Measurements from ENCODE around the gene HYDIN.

Gene HYDIN

DNA sequence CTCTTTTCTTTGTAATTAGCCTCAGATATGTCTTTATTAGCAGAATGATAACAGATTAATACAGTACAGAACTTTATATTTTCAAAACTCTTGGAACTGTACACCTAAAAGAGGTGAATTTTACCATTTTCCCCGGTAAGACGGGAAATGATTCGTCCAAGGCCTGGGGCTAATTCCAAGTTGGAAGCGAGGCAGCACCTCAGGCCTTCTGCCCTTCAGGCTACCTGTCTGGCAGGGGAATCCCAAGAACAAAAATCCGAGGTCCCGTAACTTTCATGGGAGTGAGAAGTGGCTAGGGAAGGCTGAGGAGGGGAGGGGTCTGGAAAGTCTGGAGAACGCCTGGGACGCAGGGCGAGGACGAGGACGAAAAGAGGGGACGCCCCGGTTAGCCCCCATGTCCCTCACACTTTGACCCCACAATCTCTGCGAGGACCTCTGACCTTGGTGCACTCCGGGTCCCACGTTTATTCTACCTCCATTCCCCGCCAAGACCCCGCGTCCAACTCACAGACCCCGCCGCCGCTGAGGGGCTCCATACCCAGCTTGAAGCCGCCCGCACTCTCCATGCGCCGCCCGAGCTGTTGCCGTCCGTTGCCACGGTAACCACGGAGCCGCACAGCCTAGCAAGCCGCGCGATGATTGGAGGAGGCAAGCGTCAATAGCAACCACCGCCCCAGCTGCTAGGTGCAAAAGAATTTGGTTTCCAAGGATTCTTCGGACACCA is at the start of gene HYDIN:
TSS of gene HYDIN (minus strand) at position 601 of the 724 bp plus-strand sequence. CDS start 43,827 bp downstream, outside the sequence.
- DNase-seq, result peak; percentile 36 to 47

DNA sequence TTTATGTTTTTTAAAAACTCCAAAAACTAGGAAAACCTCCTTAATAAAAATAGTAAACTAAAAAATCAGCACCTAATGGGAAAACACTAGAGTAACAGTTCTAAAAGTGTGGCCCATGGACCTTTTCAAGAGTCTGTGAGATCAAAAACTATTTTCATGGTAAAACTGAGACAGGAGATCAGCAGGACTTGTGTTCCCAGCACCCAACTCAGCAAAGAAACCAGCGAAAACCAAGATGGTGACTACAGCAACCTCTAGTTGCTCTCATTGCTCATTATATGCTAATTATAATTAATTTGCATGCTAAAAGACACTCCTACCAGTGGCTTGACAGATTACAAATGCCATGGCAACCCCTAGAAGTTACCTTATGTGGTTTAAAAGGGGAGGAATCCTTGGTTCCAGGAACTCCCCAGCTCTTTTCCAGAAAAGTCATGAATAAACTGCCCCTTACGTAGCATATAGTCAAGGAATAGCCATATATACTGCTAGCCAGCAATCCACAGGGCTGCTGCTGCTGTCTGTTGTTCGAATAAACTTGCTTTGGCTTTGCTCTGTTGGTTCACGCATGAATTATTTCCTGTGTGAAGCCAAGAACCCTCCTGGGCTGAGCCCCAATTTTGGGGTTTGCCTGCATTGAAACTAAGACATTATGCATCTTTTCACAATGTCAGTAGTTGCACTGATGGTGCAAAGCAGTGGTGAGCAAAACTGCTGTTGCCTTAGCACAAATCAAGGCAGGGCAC is 46.2 kb upstream of the HYDIN start:
- DNase-seq, result no peak

DNA sequence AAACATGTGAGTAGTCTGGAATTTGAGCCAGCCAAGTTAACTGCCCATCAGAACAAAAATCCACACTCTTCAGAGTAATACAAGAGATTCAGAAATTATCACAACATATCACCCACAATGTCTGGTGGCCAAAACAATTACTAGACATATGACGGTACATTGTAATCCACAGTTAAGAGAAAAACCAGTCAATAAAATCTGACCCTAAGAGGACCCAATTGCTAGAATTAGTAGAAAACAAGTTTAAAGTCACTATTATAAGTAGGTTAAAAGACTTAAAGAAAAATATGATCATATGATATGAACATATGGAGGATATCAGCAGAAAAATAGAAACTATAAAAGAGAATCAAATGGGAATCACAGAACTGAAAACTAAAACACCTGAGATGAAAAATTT is 42.9 kb upstream of the HYDIN start:
- DNase-seq, result no peak

DNA sequence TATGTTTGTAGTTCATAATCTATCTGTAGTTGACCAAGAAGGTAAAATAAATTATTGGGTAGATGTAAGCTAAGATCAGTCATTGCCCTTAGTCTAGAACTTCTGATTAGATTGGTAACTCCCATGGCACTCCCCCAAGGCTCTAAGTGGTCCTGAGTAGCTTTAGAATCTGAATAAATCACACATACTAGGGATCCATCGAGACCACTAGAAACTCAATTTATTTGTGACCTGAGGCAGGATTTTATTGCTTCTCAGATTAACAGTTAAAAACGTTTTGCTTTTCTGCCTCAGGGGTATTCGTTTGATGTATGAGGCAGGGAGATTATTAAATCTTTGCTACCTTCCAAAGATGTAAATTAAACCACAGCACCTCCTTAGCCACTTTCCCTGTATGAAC is 33.8 kb upstream of the HYDIN start:
- DNase-seq, result no peak

DNA sequence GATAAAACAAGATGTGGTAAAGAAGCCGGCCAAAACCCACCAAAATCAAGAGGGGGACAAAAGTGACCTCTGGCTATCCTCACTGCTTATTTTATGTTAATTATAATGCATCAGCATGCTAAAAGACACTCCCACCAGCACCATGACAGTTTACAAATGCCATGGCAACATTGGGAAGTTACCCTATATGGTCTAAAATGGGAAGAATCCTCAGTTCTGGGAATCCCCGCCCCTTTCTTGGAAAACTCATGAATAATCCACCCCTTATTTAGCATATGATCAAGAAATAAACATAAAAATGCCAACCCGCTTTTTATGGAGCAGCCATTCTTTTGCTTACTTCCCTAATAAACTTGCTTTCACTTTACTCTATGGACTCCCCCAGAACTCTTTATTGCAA is 33.1 kb upstream of the HYDIN start:
- DNase-seq, result no peak

DNA sequence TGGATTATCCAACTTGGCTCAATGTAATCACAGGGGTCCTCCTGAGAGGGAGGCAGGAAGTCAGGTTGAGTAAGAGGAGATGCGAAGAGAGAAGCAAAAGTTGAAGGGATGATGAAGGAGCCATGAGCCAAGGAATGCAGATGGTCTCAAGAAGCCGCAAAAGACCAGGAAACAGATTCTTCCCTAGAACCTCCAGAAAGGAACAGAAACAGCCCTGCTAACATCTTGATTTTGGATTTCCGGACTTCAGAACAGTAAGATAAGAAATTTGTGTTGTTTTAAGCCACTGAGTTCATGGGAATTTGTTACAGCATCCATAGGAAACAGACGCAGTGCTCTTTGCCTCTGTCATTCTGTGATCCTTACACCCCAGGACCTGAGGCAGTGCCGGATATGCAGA is 31.9 kb upstream of the HYDIN start:
- DNase-seq, result no peak

DNA sequence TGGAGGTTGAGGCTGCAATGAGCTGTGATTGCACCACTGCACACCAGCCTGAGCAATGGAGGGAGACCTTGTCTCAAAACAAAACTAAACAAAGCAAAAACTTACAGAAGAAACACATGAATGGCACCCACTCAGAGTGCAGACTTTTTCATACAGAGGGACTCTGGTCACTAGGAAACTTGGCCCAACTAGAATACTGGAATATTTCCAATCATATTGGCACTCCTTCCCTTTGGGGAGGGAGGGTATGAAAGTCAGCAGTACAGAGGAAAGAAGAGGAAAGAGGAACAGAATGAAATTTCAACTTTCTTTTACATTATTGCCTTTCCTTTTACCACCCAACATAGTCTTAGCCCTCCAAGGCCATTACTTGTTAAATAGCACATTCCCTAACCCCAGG is 30.5 kb upstream of the HYDIN start:
- no peak for DNase-seq

DNA sequence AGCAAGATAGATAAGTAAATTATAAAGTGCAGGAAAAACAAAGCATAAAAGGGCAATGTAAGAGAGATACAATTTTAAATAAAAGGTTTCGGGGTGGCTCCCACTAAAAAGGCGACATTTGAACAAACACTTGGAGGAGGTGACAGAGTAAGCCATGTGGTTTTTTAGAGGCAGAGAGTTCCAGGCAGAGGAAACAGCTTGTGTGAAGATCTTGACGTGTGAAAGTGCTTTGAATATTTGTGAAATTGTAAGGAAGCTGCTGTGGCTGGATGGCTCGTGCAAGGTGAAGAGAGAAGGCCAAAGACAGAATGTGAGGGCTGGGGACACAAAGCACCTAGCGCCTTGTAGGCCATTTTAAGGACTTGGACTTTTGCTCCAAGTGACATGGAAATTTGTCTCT is 28.6 kb upstream of the HYDIN start:
- no peak for DNase-seq

DNA sequence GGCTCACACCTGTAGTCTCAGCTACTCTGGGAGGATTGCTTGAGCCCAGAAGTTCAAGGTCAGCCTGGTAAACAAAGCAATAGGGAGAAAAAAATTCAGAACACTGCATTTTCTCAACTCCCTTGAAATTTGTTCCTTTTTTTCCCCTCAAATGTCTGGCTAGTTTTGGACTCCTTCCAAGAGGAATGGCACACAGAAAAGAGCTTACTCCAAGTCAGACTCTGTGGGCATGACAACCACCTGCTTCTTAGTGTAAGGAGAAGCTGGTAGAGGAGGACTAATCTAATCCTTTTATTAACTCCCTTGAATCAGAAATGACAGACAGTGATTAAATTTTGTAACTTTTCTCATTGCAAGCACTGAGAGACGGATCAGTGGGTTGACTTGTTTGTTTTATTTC is 27.9 kb upstream of the HYDIN start:
- no peak for DNase-seq

DNA sequence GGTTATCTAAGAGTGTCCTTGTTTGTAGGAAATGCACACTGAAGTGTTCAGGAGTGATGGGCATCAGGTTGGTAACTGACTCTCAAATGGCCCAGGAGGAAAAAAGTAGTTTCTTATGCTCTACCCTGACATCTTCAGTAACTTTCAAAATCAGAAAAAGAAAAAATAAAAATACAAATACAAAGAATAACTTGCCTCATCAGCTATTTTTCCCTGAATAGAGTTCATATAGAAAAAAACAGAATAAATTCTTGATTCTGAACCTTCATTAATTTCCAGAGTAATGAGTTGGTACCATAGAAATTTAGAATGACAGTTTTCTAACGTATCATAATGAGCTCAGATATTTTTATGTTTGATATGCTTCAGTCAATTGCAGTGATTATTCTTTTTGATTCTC is 27.2 kb upstream of the HYDIN start:
- no peak for DNase-seq

DNA sequence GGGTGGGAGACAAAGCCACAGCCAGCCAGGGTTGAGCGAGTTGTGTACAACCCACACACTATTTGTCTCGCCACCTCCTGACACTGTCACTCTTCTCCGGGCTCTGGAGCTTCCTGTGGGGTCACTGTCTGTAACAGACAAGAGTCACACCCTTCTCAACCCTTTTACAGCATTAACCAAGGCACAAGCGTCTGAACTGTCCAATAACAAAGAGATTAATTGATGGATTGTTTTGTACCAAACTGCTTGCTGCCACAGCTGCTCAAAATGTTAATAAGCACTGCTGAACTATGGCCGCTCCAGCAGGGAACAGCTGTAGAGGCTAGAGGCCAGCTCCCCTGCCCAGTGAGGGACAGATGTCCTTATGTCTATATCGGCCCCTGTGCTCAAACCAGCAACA is 25.2 kb upstream of the HYDIN start:
- no peak for DNase-seq

DNA sequence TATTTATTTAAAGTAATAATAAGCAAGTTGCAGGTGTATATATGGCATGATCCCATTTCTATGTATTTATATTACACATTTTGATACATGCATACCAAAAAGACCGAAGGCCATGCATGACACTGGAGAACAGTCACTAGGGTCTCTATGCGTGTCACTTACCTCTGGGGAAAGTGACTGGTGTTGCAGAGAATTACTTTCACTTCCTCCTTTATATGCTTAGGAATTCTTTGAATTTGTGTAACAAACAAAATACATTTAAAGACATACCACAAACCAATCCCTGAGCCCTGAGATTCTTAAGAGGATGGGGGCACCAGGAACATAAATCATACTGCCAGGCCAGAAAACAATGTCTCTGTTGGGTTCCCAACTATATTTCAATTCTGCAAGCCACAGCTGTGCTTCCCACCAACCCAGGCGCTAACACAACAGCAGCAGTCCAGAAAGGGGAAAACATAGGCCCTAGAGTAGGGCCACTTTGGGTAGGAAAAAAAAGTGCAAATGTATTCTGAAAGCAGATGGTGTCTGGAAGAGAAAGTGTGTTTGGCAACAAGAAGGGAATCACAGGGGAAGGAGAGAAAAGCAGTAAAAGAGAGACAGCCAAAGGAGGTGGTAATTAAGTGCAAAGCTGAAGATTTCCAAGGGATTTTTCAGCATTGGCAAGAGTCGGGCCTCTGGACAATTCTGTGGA is 24.5 kb upstream of the HYDIN start:
- no peak for DNase-seq

DNA sequence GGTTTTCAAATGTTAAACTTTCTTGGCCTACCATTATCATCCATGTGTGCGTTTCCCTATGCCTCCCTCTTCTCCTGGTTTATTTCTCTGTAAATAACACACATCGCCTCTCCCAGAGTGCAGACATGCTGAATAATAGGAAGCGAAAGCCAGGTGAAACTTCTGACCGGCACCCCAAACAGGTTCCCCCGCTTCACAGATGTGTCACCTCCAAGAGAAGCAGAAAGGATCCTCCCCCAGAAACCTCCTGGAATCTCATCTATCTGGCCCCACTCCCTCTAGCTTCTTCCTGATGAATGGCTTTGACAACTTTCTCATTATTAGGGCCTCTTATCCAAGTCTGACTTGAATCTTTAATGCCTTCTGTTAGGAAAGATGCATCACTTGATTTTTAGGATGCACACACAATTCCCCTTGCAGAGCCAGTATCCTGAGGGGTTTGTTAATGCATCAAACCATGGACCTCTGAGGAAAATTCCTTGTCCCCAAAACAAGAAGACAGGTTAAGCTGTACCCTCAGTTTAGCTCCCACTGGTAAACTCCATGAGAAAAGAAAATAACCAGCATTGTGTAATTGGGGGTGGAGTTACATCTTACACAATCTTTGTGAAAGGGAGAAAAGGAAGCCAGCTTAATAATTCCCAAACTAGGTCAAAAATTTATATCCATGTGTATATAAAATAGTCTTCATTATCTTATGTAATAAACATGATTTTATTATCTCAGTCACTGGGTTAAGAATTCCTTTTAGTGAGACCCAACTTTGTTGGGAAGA is 20.1 kb upstream of the HYDIN start:
- DNase-seq, result no peak

DNA sequence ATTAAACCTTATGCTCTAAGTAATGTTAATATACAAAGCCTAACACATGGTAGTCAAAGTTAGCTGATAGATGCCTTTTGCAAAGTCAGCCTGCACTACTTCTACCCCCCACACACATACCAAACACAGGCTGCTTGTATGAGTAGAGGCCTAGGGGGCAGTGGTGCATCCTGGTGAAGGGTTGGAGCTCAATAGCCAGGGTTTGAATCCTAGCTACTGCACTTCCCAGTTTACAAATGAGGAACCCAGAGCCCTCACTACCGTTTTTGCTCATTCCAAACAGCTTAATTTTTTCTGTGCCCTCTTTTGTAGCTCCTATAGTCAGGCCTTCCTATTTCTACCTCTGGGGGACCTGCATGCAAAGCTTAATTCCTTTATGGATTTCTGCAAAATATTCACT is 18.9 kb upstream of the HYDIN start:
- DNase-seq, result no peak

DNA sequence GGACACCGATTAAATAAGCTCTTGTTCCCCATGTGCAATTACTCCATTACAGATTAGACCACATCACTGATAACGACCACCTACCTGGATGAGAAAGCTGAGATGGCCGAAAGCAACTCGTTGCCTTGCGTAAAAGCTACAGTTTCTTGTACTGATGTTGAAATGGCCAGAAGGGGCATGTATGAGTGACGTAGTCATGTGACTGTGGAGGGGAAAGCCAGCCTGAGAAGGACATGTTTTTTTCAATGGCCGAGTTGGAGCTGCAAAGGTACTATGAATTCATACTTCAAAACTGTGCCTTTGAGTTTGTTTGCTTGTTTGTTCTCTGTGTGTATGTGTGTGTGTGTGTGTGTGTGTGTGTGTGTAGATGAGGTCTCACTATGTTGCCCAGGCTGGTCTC is 17.0 kb upstream of the HYDIN start:
- DNase-seq, result no peak

DNA sequence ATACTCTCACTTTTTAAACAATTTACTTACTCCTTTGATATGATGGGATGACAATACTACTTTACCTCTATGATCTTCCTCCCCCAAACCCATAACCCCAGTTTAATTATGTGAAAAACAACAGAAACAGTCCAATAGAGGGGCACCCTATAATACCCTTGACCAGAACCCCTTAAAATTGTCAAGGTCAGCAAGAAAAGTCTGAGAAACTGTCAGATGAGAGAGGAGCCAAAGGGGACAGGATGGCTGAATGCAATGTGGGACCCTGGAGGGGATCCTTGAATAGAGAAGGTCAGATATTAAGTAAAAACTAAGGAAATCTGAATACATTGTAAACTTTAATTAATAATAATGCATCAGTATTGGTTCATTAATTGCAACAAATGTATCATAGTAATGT is 15.8 kb upstream of the HYDIN start:
- no peak for DNase-seq

DNA sequence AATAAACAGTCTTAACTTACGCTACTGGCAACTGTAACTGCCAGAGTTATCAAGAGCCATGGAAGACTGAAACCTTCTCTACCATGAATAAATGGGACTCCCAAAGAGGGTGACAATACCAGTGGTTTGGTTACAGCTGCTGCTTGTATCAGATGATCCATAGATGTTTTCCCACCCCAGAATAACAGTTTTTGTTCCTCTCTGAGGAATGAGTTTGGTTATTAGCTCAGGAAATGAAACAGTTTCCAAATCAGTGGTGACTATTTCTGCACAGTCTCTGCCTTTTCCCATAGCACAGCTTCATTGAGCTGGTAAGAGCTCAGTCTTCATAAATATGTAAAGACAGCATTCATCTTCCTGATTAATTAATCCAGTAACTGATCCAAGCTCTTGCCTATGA is 14.0 kb upstream of the HYDIN start:
- DNase-seq, result no peak

DNA sequence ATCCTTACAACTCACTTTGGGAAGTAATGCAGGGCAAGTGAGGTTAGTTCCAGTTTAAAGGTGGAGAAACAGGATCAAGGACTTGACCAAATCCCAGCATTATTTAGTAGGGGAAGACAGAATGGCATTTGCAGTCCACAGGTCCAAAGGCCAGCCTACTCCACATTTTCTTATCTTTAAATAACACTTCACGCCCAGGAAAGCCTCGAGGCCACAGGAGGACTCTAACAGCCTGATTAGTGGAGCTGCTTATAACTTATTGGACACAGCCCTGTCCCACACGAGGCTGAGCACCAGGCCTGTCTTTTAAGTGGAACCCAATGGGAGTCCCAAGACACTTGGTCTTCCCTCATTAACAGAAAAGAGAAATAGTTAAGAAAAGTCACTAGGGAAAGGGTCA is 12.1 kb upstream of the HYDIN start:
- DNase-seq, result no peak

DNA sequence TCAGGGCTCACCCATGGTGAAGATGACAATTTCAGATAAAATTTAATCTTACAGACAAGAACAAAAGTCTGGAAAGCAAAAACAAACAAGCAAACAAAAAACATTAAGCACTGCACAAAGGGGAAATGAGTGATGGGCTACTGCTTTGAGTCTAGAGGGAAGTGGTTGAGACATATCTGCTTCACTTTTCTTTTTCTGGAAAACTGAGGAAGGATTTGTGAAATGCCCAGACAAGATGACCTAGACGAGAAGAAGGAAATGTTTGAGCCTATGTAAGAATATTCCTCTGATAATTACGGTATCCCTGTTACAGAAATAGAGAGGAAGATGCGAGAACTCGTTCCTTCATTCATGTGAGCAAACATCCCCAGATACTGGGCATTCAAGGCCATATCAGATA is 11.5 kb upstream of the HYDIN start:
- DNase-seq, result no peak

DNA sequence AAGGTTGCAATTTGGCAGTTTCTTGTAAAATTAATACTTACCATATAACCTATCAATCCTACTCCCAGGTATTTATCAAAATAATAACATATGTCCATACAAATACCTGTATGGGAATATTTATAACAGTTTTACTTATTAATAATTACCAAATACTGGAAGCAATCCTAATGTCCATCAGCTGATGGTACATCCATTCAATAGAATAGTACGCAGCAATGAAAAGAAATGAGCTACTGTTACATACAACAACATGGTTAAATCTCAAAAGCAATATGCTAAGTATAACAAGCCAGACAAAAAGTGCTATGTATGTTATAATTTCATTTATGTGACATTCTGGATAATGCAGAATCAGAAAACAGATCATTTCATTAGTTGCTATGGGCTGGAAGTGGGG is 1.2 kb downstream of the HYDIN start:
- no peak for DNase-seq

DNA sequence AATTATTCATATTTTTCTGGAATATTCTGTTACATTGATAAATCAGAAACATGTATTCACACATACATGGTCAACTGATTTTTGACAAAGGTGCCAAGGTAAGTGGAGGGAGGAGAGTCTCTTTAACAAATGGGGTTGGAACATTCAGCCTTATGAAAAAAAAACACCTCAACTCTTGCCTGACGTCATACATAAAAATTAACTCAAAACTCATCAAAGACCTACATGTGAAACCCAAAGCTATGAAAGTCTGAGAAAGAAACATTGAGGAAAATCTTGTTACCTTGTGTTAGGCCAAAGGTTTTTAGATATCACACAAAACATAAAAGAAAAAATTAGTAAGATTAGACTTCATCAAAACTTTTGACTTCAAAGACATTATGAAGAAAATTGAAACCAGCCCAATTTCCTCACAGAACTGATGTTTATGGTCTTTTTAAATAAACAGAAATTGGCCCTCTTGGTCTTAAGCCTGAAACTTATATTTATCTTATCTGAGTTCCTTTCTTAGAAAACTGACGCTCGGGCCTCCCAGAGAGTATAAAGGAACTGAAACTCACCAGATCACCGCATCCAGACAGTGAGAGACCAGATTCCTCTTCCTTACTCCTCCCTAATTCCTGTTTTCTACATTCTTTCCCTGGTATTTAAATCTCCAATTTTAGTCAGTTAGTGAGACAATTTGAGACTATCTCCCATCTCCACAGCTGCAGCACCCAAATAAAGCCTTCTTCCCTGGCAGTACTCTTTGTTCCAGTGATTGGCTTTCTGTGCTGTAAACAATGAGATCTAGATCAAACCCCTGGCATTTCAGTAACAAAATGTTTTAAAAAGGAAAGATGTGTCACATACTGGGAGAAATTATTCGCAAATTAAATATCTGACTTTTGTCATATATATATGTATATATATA is 4.0 kb downstream of the HYDIN start:
- no peak for DNase-seq

DNA sequence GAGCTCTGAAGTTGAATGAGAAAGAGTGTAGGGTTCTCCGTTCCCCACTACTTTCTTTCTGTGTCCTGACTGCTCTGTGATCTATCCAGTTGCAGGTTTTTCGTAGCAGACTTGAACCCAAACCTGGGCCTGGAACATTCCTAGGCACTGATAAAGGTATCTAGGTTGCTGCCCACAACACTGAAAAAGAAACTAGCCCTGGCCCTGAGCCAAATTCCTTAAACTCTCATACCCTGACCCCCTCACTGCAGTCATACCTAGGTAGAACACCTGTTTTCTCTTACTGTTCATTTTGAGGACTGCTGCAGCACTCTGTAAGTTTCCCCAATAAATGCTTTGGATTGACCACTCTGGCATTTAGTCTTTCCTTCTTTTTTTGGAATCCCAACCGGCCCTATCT is 5.4 kb downstream of the HYDIN start:
- no peak for DNase-seq
